HG03558 (cell line): Measurements from ENCODE around the gene BMP7.
"Not testable (repeated sequence)": the region's sequence is repeated elsewhere in the genome, so short reads cannot be mapped to it uniquely, and the experiment has no call there.

Source experiments
- ATAC-seq: cut with Tn5 transposase; IDR thresholded peaks from one replicate; pipeline ENCODE4 v1.9.1; 2021; ENCODE audit warnings: moderate number of reproducible peaks; ENCODE audit not compliant: unreplicated experiment; ENCODE audit errors: extremely low read depth

The BMP7 gene

GRCh38 chr20:57252559-57253162, 13.8 kb downstream of the BMP7 start:
- ATAC-seq = no peak

- ATAC-seq = no peak
These were observed 14.5 kb downstream of the BMP7 start for GRCh38 chr20:57251949-57252348.

- ATAC-seq = no peak
These were observed 15.1 kb downstream of the BMP7 start for GRCh38 chr20:57251344-57251743.

GRCh38 chr20:57250607-57251343, 15.7 kb downstream of the BMP7 start:
- ATAC-seq = no peak

- no peak for ATAC-seq
These were observed 16.7 kb downstream of the BMP7 start for GRCh38 chr20:57249772-57250171.

- no peak for ATAC-seq
These were observed 17.4 kb downstream of the BMP7 start for GRCh38 chr20:57249073-57249472.

GRCh38 chr20:57248132-57248797, 18.2 kb downstream of the BMP7 start:
- no peak for ATAC-seq

GRCh38 chr20:57247292-57247965, 19.0 kb downstream of the BMP7 start:
- no peak for ATAC-seq

GRCh38 chr20:57245997-57246396, 20.4 kb downstream of the BMP7 start:
- ATAC-seq = no peak

GRCh38 chr20:57244627-57245214, 21.7 kb downstream of the BMP7 start:
- no peak for ATAC-seq

- no peak for ATAC-seq
These were observed 22.2 kb downstream of the BMP7 start for GRCh38 chr20:57244221-57244585.

GRCh38 chr20:57243480-57244220, 22.8 kb downstream of the BMP7 start:
- ATAC-seq = no peak

GRCh38 chr20:57242414-57242813, 24.0 kb downstream of the BMP7 start:
- no peak for ATAC-seq

- ATAC-seq = no peak
These were observed 25.0 kb downstream of the BMP7 start for GRCh38 chr20:57241363-57241991.

GRCh38 chr20:57240581-57241362, 25.7 kb downstream of the BMP7 start:
- ATAC-seq = no peak

GRCh38 chr20:57239725-57240124, 26.7 kb downstream of the BMP7 start:
- not testable (repeated sequence) for ATAC-seq

- ATAC-seq = not testable (repeated sequence)
These were observed 27.1 kb downstream of the BMP7 start for GRCh38 chr20:57239324-57239723.

- ATAC-seq = no peak
These were observed 28.4 kb downstream of the BMP7 start for GRCh38 chr20:57238089-57238488.

GRCh38 chr20:57237585-57237953, 28.9 kb downstream of the BMP7 start:
- no peak for ATAC-seq
